GM21360 (cell line): Measurements from ENCODE around the gene ENAM.
"Not testable (repeated sequence)": the region's sequence is repeated elsewhere in the genome, so short reads cannot be mapped to it uniquely, and the experiment has no call there.

Source experiments
- ATAC-seq: cut with Tn5 transposase; IDR thresholded peaks from one replicate; pipeline ENCODE4 v1.9.1; 2021; ENCODE audit warnings: mild to moderate bottlenecking, moderate library complexity; ENCODE audit not compliant: unreplicated experiment

The ENAM gene

GRCh38 chr4:70623323-70623722 is 5.2 kb upstream of the ENAM start:
- no peak for ATAC-seq

GRCh38 chr4:70624226-70624793 is 4.2 kb upstream of the ENAM start:
- no peak for ATAC-seq

GRCh38 chr4:70627620-70628019 is 924 bp upstream of the ENAM start:
- no peak for ATAC-seq

- ATAC-seq, result no peak
Measured at GRCh38 chr4:70629469-70630090, 1.0 kb downstream of the ENAM start.

GRCh38 chr4:70630162-70630561 is 1.6 kb downstream of the ENAM start:
- no peak for ATAC-seq

- ATAC-seq, result no peak
Measured at GRCh38 chr4:70632028-70632427, 3.5 kb downstream of the ENAM start.

- ATAC-seq, result no peak
Measured at GRCh38 chr4:70634482-70634881, 5.9 kb downstream of the ENAM start.

GRCh38 chr4:70637239-70637913 is 8.8 kb downstream of the ENAM start:
- no peak for ATAC-seq

- ATAC-seq, result no peak
Measured at GRCh38 chr4:70640192-70640591, 11.6 kb downstream of the ENAM start.

- ATAC-seq, result not testable (repeated sequence)
Measured at GRCh38 chr4:70650741-70651140, 22.2 kb downstream of the ENAM start.

- peak; percentile 57 for ATAC-seq
Measured at GRCh38 chr4:70651864-70652506, 23.4 kb downstream of the ENAM start.

- ATAC-seq, result no peak
Measured at GRCh38 chr4:70654605-70655011, 26.1 kb downstream of the ENAM start.

- no peak for ATAC-seq
Measured at GRCh38 chr4:70657326-70657725, 28.8 kb downstream of the ENAM start.

GRCh38 chr4:70658418-70658817 is 29.9 kb downstream of the ENAM start:
- no peak for ATAC-seq

- ATAC-seq, result no peak
Measured at GRCh38 chr4:70660106-70660505, 31.6 kb downstream of the ENAM start.

- ATAC-seq, result peak; percentile 84
Measured at GRCh38 chr4:70661309-70661922, 32.9 kb downstream of the ENAM start.

- ATAC-seq, result no peak
Measured at GRCh38 chr4:70666369-70666768, 37.8 kb downstream of the ENAM start, which contains the start of gene JCHAIN. Gene JCHAIN, minus strand, starts transcription at chr4:70666508. Its CDS starts 18 bp downstream, at chr4:70666490.

GRCh38 chr4:70667740-70668535 is 39.4 kb downstream of the ENAM start:
- ATAC-seq, result no peak

GRCh38 chr4:70670332-70671014 is 41.9 kb downstream of the ENAM start:
- no peak for ATAC-seq

- no peak for ATAC-seq
Measured at GRCh38 chr4:70671091-70671490, 42.5 kb downstream of the ENAM start.
